ENCODE results near the gene INPP5F.
"Not testable (repeated sequence)": the region's sequence is repeated elsewhere in the genome, so short reads cannot be mapped to it uniquely, and the experiment has no call there.

INPP5F gene

GRCh38 chr10:119706521-119707278 lies 19.1 kb upstream of the INPP5F start:
- no peak for DNase-seq

- DNase-seq, result not testable (repeated sequence)
Measured at GRCh38 chr10:119707331-119707730, 18.5 kb upstream of the INPP5F start.

- DNase-seq, result not testable (repeated sequence)
Measured at GRCh38 chr10:119710935-119711334, 14.9 kb upstream of the INPP5F start.

DNA sequence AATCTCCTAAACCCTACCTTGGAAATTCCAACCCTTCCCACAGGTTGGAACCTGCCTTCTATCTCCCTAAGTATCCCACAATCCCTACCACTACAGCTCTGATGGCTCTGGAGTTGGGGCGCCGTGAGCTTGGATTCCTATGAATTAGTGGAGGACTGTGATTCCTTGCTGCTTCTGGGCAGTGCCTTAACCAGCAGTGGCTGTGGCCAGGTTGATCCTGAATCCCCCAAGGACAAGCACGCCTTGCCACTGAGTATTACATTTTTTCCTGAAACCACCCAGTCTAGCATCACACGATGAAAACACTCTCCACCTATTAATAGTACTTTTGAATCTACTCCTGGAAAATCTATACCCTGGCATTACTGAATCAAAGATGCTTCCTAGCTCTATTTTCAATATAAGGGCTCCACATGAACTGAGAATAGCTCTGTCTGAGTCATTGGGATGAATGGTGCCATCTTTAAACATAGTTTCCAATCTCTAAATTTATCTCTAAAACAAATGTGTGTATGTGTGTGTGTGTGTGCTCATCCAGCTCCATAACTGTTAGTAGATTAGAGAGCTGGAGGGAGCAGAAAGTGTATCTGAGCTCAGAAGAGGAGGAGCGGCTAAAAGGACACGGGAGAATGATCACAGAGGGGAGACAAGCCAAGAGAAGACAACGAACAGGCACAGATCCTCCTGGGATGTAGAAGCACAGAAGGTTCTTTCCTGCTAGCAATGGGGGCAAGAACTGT lies 11.9 kb upstream of the INPP5F start:
- no peak for DNase-seq

DNA sequence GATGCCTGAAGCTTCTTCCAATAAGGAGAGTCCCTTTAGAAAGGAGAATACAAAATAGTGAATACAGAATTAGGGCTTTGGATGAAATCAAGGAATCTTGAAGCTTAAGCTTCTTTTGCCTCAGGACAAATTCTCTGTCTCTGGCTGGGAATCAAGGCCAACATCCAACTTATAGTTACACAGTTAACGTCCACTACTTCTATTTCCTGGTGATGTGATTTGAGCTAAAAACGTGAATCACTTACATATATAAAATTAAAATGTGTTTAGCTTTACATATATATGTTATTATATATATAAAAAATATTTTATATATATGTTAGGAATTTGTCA lies 11.4 kb upstream of the INPP5F start:
- DNase-seq, result no peak

DNA sequence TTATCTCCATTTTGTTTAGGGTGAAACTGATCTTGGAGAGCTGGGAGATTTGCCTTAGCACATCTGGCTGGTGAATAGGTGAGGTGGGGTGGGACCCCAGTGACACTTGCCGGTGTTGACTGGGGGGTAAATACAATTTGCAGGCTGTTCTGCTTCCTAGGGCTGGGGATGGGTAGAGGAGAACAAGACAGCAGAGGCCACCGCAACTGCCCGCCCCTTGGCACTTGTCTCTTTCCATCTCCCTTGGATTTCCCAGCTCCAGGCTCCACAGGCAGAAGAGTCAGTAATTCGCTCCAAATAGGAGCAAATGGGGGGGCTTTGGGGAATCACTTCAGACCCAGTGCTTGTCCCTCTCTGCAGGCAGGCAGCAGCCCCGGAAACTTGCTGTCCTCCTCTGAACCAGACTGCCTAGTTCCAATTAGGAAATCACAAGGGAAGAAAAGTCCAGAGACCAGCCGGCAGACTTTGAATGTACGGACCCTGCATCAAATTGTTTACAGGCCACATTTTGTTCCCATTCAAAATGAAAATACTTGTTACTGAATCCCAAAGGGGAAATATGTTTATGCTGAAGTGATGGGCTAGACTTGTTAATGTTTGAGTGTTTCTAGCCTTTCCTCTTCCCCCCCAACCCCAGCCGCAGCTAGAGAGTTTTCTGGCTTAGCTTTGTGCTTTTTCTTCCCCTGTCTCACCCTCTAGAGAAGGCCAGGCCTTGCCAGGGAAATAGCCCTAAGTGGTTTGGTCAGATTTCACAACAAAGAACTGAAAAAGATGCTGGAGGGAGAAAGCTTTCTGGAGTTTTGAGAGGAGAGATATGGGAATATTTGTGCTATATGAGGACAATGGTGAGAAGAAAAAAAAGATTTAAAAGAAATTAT lies 10.0 kb upstream of the INPP5F start:
- DNase-seq, result no peak

DNA sequence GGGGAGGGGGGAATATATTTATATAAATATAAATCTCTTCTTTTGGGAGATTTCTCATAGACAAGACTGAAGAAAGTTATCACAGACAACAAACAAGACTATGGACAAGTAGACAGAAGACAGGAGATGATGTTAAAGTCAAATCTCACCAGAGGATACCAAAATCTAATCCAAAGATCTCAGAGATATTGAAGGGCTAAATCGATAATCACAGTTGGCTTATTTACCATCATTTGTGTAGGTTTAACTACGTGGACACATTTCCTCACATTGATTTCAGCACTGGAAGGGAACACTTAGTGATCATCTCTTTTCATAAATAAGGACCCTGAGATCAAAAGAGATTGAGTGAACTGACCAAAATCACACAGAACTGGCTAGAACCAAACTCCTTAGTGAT lies 2.7 kb upstream of the INPP5F start:
- no peak for DNase-seq

- DNase-seq, result no peak
Measured at GRCh38 chr10:119723624-119724023, 2.2 kb upstream of the INPP5F start.

GRCh38 chr10:119724593-119725516 lies 995 bp upstream of the INPP5F start:
- DNase-seq, result no peak

GRCh38 chr10:119725517-119725827 lies 378 bp upstream of the INPP5F start:
- DNase-seq, result no peak

- no peak for DNase-seq
Measured at GRCh38 chr10:119726676-119727261, 919 bp downstream of the INPP5F start.

DNA sequence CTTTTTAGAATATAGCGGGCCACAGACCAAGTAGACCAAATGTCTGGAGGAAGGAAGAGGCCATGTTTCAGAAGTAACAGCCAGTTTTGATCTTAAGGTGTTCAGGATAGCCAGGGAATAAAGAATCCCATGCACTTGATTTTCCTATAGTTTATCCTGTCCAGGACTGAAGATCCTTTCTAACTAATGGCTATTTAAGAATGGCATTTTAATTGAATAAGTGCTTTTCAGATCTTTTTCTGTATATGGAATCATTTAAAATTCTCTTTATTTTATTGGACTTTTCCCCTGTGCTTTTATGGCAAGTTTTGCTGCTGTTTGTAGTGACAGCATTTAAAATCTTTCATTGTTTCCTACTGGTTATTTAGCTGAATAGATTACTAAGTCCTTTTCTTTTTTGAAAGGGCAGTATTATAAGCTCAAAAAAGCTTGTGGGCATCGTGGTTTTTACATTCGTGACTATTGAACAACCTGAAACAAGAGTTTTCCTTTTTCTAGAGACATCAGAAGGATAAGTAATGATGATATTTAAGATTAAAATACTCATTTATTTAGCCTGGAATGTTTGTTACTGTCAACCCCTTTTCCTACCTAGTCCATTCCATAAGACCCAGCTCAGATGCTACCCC lies 2.4 kb downstream of the INPP5F start:
- no peak for DNase-seq

- DNase-seq, result no peak
Measured at GRCh38 chr10:119734396-119735332, 8.8 kb downstream of the INPP5F start.

DNA sequence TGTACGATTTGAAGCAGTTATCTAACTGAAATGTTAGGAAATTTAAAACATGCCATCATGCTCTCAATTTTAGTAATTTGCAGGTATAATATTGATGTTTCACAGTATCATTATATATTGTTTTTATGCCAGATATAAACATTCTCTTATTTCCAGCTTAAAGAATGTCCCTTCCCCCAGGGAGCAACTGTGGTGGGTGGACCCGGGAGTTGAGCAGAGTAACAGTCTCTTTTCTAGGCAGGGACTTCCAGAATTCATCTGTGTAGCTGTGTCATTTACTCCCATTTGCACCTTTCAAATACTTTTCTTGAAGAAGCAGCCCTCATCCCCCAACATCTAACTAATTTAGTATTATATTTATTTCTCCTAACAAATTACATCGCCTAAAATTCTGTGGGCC lies 9.6 kb downstream of the INPP5F start:
- DNase-seq, result no peak

GRCh38 chr10:119736220-119736619 lies 10.4 kb downstream of the INPP5F start:
- DNase-seq, result no peak

GRCh38 chr10:119737039-119737663 lies 11.3 kb downstream of the INPP5F start:
- no peak for DNase-seq

- no peak for DNase-seq
Measured at GRCh38 chr10:119737823-119738222, 12.0 kb downstream of the INPP5F start.

DNA sequence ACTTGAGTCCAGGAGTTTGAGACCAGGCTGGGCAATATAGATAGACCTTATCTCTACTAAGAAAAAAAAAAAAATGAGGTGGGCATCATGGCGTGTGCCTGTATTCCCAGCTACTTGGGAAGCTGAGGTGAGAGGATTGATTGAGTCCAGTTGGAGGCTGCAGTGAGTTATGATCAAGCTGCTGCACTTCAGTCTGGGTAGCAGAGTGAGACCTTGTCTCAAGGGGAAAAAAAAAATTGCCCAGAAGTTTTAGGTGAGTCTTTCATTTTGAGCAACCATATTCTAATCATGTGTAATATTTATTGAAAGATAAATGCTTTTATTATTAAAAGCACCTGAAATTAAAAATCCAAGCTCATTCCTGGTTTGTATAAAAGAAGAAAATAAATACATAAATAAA lies 13.1 kb downstream of the INPP5F start:
- DNase-seq, result no peak

- DNase-seq, result no peak
Measured at GRCh38 chr10:119740096-119740495, 14.2 kb downstream of the INPP5F start.
